Fibroblast of skin of scalp (primary cell): ENCODE measurements around the gene HOXA3.
A peak's percentile ranks its signal among the peaks of the same experiment; 100 is the strongest.

Experiments used
- DNase-seq: peaks from one replicate; pipeline ENCODE4 v3.0.0-alpha.2; 2013

HOXA3 gene

DNA sequence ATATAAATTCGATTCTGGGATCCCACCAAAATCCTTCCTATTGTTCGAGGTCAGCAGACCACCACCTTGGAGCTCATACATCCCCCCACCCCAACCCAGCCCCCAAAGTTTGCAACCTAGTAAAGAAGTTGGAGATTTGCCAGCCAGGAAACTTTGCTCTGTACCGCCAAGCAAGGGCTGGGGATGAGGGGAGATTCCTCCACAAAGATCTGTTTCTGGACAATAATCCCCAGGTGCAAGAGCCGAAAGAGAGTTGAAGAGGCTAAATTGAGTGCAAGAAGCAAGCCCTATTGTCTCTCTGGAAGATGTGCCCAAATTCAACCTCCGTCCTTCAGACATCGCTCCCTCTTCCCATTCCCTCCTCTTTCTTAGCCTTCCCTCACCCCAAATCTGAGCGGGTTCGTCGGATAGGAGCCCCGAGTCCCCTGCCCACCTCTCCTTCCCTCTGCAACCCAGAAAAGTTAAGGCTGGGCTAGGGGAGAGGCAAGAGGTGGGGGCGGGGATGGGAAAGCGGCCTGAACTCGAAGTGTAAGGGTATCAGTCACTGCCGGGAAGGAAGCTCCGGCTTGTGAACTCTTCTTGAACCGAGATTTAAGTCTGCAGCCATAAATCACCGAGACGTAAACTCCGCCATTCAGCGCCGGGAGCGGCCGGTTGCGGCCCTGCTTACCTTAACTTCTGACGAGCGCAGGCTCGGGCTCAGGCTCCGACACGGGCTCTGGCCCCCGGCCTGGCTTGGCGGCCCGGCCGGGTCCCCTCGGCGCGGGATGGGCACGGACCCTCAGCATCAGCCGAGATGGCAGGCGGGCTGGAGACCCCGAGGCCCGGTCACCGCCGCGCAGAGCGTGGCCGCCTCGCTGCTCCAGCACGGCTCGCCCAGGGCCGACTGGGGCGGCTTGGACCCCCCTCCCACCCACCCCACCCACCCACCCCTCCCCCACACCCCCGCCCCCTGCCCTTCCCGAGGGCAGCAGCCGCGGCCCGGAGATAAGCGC is 39.1 kb downstream of the HOXA3 start:
- DNase-seq = no peak

DNA sequence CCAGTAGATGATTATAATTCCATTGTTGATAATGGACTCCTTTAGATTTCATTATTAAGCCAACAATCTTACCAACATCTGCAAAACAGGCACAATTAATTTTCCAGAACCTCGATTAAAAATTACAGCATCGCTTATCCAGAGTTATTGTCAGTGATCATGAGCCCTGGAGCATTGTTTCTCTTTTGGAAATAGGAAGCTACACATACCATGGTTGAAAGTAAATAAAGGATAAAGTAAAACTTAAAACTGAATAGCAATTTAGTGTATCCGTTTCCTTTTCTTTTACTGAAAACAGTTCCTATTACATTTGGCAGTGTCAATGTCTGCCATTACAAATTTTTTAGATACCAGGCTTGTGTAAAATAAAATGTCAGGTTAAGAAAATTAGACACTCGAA is 40.0 kb downstream of the HOXA3 start:
- DNase-seq = no peak

DNA sequence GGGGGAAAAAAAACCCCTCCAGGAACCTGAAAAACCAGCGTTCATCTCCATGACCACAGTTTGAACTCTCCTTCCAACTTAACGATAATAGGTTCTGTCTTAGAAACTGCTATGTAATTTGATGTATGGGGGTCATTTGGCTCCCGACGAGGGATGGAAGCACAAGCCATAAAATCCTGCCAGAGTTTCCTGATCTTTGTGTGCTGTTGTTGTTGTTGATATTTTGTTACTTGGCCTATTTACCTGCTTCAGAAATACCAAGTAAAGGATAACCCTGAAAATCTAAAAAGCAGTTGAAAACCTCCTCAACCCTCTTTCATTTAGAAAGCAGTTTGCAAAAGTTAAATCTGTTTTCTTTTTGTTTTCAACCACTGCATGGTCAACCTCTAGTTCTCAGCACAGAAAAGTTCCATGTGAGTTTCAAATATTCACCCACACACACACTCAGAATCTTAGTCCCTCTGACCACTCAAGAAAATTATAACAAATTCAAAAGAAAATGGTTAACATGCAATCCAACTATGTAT is 40.6 kb downstream of the HOXA3 start:
- no peak for DNase-seq

DNA sequence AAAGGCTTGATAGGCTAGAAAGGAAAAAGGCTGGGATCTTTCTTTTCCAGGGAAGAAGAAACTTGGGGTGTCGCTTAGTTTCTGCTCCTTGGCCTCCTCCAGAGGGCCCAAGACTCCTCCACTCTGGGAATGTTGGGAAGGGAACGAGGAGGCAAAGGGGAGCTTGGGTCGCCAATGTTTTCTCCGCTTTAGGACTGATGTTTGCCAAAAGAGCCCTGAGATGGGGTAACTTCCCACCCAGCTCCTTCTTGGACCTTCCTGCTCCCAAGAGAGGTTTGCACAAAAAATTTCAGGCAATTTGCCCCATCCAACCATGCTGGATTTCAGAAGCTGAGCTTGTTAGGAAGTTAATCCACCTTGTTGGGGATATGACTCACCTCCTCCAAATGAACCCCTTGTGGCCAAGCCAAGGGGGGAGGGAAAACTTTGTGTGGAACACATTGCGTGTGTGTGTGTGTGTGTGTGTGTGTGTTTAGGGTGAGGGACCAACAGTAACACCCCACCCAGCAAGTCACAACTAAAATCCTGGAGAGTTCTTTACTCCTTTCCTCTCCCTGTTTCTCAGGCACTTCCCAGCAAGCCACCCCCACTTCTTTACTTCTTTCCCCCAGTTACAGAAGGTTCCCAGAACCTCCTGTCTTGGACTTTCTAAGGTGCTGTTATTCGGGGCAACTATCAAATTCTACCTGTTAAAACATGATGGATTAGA is 41.2 kb downstream of the HOXA3 start:
- DNase-seq = no peak

DNA sequence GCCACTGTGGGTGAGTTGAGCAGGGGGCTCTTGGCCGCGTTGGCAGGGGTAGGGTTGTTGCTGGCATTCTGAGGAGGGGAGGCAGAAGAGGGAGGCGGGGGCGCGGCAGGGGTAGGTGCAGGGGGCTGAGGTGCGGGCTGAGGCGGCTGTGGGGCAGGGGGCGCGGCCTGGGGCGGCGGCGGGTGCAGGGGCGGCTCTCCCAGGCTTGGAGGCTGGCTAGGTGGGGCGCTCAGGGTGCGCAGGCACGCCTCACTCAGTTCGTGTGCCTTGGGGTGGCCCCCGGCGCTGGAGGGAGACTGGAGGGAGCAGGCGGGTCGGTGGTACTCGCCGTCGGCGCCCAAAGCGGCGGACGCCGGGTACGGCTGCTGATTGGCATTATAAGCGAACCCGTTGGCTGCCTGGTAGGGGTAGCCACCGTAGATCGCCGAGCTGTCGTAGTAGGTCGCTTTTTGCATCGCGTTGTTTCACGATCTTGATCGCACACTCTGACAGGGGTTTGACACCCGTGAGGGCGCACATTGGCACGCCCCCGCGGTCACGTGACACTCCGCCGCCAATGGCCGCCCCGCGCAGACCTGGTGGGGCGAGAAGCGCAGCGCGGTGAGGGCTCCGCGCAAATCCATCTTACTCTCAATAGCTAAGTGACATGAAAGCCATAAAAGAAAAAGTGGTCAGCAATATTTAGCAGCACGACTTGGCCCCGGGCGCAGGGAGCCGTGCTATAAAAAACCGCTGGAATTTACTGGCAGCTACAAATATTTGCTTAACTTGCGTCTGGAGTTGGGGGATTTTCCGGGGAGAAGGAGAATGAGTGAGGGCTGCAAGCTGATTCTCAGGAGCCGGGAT is 42.0 kb downstream of the HOXA3 start:
- peak; percentile 9 for DNase-seq

DNA sequence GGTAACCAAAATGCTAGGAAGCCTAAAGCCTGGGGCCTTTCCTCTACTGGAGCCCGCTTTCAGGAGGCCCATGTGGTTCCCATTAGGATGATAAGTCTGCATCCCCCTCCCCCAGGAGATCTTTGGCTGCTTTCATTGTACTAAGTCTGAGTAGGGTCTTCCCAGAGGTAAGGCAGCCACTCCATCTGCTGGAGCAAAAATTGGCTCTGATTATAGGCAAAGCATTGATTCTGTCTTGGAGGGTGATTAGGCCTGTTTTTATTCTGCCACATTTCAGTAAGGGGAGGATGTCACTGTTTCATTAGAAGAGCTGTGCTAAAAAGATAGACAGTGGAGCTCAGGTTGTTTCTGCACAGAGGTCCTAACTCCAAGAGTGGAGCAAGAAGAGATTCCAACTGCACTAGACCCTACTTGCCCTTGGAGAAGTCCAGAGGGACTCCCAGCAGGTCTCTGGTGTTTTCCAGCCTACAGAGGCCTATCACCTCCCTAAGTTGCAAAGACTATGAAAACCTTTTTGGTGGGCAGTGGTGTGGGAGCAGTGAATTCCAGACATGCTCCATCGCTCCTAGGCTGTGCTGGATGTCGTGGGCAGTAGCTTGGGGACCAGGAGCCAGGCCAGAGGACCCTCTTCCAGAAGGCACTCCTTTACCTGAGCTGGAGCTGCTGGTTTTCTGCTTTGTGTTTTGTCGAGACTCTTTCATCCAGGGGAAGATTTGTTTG is 42.8 kb downstream of the HOXA3 start:
- DNase-seq = no peak

DNA sequence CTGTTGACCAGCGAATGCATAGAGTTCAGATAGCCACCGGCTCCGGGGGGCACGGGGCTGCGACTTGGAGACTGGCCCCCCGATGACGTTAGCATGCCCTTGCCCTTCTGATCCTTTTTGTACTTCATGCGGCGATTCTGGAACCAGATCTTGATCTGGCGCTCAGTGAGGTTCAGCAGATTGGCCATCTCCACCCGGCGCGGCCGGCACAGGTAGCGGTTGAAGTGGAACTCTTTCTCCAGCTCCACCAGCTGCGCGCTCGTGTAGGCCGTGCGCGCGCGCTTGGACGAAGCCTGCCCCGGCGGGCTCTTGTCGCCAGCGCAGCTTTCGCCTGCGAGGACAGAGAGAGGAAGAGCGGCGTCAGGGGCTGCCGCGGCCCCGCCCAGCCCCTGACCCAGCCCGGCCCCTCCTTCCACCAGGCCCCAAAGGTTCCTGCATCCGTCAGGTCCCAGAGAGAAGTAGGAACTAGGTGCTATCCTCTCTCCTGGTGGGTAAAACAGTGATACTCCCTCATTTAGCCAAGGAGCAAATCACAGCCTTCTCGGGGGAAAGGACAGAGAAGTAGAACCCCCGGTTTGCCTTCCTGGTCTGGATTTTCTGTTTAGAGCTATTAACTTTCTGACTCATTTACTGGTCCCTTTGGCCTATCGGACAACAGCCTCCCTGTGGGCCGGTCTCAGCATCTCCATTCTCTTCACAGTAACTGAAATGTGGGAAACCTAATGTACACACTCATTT is 43.8 kb downstream of the HOXA3 start:
- DNase-seq = no peak

DNA sequence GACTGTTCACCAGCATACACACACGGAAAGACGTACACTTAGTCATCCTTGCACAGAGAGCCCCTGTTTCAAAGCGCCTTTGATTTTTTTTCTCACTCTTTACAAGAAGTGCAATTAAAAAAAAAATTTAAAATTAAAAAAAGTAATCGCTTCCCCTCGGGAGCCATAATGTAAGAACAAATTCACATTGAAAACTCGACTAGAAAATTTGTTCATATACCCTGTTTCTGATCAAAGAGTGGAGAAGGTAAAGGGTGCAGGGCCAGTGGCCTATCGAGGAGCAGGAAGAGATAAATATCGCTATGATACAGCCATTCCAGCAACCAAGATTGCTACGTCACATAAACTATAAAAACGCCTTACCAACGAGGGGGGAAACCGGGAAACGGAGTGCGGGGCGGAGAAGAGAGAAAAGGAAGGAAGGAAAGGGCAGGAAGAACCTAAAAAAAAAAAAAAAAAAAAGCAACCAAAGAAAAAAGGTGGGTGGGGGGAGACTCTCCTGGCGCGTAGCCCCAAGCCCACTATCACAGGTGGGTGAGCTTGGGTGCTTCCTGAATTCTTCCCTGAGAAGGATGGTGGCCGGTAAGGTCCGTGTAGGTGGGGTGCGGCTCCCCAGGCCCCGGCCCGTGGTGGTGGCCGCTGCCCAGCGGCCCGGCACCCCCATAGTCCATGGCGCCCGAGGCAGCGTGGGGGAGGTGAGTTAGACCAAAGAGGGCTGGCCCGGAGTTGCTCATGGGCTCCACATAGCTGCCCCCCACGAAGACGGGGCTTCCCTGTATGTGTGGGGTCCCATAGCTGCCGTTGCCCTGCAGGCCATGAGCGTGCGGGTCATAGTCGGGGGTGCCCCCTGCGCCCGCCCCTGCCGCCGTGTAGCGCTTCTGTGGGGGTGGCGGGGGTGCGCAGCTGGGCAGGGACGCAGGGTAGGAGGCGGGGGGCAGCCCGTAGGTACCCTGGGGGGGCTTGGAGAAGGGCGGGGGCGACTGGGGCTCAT is 44.7 kb downstream of the HOXA3 start:
- DNase-seq = no peak

DNA sequence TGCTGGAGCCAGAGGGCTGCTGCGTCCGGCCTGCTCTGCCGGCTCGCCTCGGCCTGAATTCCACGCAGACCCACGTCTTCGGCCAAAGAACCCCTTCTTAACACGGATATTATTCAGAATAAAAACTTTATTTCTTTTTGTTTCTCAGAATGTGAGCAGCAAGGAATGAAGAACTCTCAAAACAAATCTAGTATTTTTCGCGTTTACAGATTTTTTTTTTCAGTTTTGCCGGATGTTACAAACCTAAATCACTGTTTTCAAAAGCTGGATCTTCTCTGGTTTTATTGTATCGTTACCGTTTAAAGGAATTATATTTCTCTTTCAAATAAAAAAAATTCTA is 45.5 kb downstream of the HOXA3 start:
- no peak for DNase-seq

DNA sequence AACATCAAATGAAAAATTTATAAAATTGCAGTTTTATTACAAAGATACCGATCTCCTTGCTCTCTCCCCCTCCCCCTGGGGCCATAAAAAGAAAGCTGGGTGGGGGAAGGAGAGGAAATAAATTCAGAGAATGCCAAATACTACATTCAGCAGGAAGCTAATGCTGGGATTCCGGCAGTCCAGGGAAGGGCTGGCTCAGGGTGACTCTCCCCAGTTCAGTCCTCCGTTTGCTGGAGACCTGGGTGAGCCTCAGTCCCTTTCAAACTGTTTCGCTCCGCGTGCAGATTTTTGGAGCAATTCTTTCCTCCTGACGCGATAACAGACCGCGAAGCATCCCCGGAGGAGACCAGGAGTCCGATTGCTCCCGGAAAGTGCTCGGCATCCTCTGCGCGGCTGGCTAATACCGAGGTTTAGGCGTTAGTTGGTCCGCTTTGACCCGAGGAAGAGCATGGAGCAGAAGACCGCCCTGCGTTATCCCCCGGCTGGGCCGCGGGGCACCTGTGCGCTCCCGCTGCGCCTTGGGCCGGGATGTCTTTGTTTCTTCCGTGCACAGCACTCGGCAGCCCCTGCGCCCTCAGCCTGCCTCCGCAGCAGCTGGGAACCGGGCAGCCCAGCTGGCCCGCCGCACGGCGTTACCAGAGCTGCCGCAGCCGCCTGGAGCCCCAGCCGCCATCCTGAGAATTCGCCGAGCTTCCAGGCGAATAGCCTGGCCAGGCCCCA is 46.0 kb downstream of the HOXA3 start:
- DNase-seq = no peak

DNA sequence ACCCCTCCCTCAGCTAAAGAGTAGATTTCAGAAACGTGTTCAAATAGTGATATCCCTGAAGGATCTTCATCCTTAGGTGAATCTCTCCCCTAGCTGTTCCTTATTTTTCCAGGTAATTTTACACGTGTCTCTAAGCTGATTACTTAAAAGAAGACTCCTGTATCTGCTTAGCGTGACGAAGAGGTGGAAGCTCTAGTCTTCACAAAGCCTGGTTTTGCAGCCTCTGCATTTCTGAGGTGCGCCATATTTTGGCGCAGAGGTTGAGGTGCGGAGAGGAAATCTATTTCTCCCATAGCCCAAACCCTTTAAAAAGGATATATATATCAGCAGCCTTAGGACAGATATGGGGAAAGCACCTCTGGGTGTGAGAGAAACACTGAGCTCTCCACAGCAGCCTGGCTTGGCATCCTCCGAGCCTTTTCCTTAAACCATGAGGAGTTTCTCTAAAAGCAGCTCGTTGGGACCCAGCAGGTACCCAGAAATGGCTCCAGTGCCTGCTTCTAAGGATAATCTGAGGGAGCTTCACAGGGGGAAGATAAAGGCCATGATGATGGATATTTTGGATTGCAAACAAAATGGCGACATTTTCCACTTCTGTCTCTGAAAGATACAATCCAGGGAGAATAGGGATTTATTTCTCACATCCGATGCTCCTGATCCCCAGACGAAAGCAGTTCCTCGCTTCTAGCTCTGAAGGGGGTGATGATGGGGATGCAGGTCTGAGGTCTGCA is 46.9 kb downstream of the HOXA3 start:
- no peak for DNase-seq

DNA sequence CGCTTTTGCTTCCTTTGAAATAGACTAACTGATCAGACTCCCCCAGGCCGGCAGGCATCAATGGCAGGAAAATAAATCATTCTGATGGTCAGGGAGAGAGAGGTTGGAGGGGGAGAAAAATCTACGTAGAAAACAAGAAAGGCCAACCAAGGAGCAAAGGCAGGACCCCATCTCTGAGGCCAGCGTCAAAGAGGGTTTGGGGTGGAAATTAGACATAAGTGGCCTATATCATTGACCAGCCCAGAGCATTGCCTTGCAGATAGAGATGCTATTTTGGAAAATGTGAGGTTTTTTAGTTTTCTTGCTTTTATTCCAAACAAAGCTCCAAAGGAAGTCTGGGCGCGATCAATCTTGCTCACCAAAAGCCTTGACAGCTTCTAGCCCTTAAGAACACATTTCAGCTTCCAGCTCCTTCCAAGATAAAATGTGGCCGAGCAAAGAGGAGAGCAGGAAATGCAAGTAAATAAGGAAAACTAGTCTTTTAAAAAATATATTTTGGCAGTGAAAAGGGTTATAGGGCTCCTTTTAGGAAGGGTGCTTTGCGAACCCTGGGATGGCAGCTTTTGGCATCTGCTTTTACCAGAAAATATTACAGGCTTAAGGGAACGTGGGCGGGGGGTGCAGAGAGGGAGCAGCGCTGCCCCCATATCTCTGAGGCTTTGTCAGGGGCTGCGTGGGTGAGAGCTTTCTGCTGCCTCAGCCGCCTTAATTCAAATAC is 47.9 kb downstream of the HOXA3 start:
- DNase-seq = no peak

DNA sequence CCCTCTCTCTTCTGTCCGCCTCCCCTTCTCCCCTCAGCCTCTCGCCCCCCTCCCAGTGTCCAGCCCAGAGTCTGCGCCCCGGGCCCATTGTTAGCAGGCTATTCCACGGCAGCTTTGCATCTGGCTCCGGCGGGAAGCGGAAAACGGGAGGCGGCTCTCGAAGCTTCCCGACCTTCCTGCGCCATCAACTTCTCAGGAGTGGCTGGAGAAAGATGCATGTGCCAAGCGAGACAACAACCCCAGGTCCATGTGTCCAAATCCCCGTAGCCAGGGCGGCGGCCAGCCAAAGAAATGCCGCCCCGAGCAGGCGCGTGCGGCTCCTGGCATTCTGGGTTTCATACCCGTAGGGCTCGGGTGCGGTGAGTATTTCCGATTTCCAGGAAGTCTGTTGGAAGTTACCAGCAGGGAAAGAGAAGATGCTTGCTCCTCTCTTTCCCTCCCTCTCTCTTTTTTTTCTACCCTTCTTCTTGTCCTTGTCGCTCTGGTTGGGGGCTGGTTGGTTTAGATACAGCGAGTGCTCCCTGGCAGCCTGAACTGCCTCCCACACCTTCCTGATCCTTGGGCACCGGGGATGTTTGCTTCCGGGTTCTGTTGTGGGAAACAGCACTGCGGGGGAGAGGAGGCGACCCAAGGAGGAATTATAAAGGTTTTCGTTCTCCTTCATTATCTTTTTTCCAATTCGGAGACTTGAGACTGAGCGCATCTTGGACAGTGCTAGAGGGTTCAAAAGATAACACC is 48.7 kb downstream of the HOXA3 start:
- DNase-seq = no peak

DNA sequence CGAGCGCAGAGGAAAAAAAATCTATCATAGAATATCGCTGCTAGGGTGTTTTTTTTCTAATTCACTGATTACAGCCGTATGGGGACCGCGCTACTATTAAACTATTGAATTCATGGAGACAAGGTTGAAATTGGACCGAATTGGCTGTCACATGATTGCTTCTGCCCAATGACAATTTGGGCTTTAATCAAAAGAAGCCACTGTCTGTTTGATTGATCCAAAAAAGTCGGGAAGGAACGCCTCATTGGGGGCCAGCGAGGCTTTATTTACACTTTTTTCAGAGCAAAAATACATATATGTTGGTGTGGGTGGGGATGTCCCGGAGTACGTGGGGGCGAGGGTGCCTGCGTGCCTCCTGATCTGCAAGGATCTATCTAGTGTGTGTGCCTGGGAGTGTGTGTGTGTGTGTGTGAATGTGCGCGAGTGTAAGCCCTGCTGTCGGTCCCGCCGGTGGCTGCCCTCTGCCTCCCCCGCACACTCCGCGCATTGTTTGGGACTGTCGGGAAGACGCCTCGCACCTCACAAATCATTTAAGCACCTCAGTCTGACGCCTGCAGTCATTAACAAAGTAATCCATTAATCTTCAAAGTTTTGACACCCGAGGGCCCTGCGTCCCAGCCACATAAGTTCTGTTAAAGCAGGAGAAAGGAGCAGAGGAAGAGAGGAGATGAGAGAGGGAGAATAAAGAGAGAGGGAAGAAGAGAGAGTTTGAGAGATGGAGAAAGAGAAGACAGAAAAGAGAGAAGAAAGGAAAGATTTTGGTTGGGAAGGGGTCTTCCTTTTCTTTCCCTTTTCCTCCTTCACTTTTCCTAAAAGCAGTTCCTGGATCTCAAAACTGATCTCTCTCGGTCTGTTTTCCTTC is 49.6 kb downstream of the HOXA3 start, which contains the start of gene HOXA2:
HOXA2 (minus strand) TSS at position 103 of the 862 bp plus-strand sequence. CDS start 183 bp downstream, outside the sequence.
- DNase-seq = no peak

DNA sequence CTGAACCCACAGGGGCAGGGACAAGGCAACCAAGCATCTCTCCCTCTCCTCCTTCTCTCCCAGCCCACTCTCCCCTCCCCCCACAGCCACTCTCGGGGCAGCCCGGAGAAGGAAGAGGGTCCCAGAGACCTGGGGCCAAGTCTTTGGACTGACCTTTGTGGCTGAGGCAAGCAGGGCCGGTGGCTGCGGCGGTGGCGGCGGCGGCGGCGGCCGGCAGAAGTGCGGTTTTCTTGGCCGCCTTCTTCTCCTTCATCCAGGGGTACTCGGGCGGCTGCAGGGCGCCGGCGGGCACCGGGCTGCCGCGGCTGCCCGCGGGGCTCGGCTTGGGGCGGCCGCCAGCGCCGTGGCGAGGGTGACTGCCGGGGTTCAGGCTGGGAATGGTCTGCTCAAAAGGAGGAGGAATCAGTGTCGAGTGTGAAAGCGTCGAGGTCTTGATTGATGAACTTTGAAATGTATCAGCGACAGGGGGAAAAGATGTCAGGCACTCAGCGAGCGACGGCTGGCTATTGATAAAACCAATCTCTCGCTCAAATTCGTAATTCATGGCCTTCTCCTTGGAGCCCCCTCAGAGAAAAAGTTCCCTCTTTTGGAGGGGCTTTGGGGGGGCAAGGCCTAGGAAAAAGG is 50.3 kb downstream of the HOXA3 start:
- no peak for DNase-seq
